Right forelimb (tissue), 1 donor: ENCODE measurements around the gene UGGT1.
"Not testable (repeated sequence)": the region's sequence is repeated elsewhere in the genome, so short reads cannot be mapped to it uniquely, and the experiment has no call there.

Experiments
- DNase-seq: peaks from one replicate; pipeline ENCODE4 v3.0.0-alpha.2; 2018

UGGT1 gene

DNA sequence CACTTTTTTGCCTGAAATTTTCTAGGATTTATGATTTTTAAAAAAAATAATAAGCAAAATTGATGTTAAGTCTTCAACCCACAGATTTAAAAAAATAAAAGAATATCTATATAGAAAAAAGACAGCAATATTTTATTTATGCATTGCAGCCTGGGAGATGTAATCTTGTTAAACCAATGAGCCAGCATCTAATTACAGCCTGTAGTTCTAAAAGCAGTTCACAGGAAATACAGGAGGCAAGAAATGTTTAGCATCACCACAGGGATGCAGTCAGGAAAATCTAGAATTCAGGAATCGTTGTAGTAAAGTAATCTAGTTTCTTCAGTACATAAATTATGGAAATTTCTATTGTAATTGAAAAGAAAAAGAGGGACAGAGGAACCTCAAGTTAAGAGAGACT, 17.2 kb downstream of the UGGT1 start:
- no peak for DNase-seq

DNA sequence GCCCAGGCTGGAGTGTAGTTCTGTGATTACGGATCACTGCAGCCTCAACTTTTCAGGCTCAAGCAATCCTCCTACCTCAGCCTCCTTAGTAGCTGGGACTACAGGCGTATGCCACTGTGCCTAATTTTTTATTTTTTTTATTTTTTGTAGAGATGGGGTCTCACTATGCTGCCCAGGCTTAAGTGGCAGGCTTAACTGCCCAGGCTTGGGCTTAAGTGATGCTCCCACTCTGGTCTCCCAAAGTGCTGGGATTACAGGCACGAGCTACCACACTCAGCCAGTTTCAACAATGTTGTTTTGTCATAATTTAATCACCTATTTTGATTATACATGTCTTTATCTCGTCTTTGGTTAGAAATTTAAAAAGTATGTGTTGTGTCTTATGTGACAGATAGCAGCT, 18.2 kb downstream of the UGGT1 start:
- DNase-seq = no peak

DNA sequence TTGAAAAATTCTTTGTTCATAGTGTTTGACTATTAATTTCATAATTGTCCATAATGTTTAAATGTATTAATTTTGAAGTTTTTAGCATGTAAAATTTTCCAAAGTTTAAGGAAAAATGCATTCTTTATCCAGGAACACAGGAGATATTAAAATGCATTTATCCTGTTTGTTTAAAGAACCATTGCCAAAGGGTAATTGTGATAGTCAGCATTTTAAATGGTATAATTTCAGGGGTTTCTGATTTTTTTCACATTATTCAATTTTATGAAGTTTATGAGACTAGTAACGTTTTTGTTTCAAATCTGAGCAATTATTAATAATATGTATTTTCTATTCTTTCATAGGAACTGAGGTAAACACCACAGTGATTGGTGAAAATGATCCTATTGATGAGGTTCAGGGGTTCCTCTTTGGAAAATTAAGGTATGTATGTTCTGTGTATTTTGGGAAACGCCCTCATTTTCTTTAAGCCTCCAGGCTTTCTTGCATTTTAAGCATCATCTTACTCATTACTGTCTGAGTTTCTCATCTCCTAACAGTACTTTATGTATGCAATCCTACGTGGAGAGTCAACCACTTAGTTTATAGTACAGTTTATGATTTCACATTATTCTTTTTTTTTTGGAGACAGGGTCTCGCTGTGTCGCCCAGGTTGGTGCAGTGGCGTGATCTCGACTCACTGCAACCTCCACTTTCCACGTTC, 25.1 kb downstream of the UGGT1 start:
- no peak for DNase-seq

DNA sequence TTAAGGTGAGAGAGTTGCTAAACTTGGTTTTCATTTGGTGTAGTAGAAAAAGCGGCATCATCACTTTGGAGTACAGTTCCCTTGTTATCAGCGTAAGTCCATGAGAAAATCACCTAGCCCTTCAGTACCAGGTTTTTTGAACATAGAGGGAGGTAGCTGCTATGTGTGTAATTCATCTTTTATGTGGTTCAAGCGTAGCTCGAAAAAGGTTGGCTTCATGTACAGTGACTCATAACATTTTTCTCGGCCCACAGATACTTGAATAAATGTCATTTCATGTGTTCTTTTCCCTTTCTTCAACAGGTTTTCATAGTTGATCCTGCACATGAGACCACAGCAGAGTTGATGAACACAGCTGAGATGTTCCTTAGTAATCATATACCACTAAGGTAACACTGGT, 43.6 kb downstream of the UGGT1 start:
- no peak for DNase-seq

DNA sequence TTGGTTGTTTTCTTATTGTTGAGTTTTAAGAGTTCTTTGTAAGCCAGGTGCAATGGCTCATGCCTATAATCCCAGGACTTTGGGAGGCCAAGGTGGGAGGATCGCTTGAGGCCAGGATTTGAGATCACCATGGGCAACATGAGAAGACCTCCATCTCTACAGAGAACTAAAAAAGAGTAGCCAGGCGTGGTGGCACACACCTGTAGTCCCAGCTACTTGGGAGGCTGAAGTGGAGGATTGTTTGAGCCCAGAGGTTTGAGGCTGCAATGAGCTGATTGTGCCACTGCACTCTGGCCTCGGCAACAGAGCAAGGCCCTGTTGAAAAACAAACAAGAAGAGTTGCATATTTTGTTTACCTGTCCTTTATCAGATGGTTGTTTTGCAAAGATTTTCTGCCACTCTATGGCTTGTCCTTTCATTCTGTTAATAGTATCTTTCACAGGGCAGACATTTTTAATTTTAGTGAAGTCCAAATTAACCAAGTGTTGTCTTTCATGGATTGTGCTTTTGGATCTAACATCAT, 46.2 kb downstream of the UGGT1 start:
- no peak for DNase-seq

DNA sequence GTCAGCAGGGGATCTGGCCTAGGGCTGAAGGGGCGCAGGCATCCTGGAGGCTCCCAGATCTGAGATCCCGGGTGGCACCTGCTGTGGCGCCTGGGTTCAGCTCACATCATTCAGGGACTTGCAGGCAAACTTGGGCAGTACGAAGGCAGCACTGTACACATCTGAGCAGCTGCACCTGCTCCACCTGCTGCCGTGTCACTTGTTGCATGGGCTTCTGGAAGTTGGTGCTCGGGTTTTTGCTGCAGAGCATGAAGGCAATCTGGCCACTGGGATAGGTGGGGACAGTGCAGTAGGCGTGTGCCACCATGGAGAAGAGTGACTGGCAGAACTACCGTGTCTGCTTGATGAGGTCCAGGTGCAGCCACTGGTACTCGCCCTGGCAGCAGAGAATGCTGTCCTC, 48.6 kb downstream of the UGGT1 start:
- DNase-seq = no peak

DNA sequence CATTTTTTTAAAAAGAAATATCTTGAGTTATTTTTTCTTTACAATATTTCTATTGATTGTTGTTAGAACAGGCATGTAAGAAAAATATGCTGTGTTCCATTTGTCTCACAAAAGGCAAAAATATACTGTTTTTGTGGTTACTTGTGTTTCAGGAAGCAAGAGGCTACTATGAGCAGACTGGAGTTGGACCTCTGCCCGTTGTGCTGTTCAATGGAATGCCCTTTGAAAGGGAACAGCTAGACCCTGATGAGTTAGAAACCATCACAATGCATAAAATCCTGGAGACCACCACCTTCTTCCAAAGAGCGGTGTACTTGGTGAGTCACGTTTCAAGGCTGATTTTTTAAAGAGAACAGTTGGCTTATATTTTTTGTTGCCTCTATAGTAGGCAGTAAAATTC, 54.7 kb downstream of the UGGT1 start:
- no peak for DNase-seq

DNA sequence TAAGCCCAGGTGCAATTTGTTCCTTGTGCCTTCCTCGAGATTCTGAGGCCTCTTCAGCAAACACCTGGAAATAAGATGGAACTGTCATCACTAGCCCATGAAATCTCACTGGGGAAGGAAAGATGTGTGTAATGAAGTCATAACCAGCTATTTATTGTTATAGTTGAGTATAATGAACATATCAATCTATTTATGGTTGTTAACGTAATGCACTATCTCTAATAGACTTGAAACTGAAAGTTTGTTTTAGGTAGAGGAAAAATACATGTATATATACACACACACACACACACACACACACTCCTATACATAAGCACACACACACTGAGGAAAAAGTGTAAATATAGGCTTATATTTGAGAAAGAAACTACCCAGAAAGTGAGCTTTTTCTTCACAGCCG, 62.8 kb downstream of the UGGT1 start:
- no peak for DNase-seq

DNA sequence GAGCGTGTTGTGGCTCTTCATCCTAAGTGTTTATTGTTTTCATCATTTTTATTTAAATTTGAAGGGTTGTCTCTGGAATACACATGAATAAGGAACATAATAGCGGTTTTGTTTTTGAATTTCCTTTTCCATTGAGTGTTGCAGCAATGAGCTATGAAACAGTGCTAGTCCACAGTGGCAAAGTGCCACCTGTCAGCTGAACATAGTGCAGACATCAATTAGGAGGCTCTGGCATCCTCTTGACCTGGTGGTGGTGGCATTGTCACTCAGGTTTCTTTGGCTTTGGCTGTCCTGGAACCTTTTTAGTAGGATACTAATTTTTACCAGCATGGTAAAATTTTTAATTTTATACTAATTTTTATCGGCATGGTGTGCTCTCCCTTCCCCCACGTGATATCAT, 63.2 kb downstream of the UGGT1 start:
- DNase-seq = no peak

DNA sequence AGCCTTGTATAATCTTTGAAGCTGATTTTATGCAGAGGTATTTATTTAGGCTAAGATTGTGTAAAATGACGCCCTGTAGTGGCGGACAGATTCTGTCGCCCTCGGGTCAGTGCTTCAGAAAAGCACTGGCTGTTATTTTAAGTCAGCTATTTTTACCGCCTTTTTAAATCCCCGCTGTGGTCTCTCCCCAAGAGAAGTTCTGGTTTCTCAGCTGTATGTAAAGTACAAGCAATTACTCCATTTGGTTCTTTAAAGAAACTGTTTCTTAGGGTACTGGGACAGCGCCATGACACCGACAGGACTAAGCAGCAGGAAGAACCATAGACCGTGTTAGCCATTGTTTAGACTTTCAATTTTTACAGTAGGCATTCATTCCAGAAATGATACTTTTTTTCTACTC, 65.0 kb downstream of the UGGT1 start:
- no peak for DNase-seq

DNA sequence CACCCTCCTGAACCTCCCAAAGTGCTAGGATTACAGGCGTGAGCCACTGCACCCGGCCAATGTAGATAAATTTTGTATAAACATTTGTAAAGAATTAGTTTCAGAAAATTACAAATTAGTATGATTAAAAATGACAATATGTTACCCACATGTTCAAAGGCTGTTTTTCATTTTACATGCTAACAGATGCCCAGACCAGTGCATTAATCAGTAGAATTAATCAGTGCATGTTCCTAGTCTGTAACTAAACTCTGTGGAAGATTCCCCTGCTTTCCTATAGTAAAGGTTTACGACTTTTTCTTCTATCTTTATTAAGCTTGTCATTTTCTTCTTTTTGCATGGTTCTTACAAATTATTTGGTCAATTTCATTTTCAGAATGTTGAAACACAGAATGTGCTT, 65.8 kb downstream of the UGGT1 start:
- DNase-seq = no peak

DNA sequence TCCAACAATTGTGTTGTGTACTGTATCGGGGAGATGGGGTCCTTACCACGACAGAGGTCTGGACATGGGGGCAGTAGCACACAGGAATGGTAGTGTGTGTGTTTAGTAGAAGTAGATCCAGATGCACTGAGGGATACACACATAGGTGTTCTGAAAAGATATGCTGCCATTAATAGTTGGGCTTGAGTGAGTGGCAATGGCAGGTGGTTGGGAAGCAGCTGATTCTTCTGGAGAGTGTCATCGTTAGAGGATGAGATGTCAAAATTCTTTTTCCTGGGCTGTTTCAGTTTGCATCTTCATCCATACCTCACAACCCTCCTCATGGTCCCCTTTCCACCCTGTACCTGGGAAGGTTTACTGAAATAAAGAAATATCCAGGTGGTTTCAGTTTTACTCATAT, 66.6 kb downstream of the UGGT1 start:
- DNase-seq = no peak

DNA sequence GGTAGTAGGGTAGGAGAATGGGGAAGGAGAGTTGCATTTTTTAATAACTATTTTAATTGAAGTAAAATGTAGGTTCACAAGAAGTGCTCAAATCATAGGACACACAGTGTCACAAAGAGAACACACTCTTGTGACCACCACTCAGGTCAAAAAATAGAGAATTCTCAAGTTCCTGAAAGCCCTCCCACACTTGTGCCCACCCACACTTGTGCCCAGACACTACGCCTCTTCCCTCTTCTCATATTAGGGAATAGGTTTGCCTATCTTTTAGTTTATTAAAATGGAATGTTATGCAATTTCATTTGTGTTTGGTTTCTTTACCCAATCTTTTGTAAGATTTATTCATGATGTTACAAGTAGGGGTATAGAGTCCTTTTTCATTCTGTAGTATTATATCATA, 67.2 kb downstream of the UGGT1 start:
- DNase-seq = no peak

DNA sequence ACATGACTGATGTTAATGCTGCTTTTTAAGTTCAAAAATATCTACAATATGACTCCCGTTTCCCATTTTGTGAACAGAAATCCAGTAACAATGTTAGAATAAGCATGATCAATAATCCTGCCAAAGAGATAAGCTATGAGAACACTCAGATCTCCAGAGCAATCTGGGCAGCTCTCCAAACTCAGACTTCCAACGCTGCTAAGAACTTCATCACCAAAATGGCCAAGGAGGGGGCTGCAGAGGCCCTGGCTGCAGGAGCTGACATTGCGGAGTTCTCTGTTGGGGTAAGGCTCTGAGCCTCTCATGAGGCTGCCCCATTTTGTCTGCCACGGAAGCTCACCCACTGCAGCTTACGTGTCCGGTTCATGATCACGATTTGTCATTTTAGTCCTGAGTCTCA, 68.4 kb downstream of the UGGT1 start:
- no peak for DNase-seq

DNA sequence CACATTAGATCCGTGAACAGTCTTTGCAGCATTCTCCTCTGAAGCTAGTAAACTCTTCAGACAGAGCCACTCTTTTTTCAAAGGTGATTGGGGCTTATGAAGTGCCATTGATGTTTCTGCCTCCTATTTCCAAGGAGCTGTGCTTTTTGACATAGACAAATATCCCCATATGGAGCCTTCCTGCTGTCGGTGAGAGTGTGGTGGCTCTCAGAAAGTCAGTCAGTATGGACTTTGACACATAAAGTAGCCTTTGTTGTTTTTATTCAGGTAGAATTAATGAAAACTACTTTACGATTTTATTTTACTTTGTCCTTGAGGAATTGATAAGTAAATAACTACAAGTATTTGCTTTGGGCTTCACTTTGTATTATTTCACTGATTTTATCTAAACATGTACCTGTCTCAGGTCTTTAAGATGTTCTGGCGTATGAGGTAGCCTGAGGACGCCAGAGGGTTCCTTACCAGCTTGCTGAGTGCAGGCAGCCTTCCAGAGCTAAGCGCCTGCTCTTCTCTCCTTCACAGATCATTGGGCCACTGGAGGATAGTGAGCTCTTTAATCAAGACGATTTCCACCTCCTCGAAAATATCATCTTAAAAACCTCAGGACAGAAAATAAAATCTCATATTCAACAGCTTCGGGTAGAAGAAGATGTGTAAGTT, 69.7 kb downstream of the UGGT1 start:
- no peak for DNase-seq

DNA sequence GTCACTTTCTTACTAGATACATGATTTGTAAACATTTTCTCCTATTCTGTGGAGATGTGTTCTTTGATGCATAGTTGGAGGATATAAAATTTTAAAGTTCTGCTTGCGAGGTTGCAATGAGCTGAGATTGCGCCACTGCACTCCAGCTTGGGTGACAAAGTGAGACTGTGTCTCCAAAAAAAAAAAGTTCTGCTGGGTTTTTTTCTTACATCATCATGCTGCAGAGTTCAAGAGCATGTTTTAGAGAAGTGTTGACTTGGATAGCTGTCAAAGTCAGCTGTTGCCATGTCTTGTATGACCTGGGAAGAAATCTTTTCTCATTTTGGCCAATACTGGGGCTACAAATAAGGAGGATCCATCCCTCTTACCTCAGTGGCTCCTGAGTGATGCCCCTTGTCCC, 71.3 kb downstream of the UGGT1 start:
- no peak for DNase-seq

DNA sequence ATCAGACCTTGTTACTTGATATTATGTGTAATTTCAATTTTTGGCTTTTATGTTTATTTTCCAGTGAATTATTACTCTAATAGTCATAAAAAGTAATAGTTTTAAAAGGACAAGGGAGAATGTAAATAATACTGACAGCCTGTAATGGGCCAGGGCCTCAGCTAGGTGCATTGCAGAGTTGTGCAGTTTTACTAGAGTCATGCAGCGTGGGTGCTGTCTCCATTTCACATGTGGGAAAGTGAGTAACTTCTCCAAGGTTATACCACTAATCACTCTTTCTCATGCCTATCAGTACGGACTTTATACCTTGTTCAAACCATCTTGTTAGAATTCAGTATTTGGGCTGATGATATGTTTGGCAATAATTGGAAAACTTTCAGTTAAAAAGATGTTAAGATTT, 73.3 kb downstream of the UGGT1 start:
- DNase-seq = no peak

DNA sequence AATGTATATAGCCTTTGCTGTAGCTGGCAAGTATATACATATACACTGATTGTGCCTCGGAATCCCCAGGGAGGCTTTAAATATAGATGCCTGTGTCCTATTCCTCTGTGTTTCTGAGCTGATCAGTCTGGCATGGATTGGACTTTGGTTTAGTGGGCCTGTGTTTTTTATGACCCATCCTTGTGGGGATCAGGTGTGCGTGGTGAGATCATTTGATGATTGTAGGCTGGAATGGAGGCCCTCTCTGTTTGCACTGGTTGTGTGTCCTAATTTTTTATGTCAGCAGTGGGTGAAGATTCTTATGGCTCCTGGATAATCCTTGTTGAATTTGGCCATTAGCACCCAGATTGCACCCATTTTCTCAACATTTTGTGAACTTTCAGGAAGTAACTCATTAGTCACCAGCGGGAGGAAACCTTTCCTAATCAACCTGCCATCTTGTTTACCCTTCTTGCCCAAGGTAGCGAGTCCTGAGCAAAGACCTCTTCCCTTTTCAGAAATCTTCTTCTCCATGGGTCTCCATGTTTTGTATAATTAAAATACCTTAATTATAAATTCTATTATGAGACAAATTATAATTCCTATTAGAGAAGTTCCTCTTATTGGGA, 75.8 kb downstream of the UGGT1 start:
- no peak for DNase-seq

DNA sequence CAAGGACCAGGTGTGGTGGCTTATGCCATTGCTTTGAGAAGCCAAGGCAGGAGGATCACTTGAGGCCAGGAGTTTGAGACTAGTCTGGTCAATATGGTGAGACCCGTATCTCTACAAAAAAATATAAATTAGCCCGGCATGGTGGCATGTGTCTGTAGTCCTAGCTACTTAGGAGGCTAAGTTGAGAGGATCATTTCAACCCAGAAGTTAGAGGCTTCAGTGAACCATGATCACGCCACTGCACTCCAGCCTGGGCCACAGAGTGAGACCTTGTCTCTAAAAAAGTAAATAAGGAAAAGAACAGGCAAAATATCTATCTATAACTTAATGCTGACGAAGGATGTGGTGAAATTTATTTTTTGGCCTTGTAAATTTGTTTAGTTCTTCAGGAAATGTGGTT, 78.1 kb downstream of the UGGT1 start:
- DNase-seq = no peak

DNA sequence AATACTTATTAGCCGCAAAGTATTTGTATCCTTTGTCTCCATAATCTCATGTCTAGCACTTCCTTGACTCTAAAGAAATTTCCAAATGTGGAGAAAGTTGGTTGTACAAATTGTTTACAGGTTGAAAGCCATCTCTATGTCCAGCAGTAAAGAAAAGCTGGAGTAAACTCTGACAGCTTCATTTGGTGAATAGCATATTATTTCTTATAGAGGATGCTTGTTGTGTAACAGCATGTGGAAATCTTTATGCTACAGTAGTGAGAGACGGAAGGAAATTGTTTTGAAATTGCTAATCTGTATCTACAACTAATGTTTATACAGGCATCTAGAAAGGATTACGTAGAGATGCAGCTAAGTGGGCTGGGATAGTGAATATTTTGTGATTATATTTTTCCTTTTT, 78.5 kb downstream of the UGGT1 start:
- DNase-seq = no peak

DNA sequence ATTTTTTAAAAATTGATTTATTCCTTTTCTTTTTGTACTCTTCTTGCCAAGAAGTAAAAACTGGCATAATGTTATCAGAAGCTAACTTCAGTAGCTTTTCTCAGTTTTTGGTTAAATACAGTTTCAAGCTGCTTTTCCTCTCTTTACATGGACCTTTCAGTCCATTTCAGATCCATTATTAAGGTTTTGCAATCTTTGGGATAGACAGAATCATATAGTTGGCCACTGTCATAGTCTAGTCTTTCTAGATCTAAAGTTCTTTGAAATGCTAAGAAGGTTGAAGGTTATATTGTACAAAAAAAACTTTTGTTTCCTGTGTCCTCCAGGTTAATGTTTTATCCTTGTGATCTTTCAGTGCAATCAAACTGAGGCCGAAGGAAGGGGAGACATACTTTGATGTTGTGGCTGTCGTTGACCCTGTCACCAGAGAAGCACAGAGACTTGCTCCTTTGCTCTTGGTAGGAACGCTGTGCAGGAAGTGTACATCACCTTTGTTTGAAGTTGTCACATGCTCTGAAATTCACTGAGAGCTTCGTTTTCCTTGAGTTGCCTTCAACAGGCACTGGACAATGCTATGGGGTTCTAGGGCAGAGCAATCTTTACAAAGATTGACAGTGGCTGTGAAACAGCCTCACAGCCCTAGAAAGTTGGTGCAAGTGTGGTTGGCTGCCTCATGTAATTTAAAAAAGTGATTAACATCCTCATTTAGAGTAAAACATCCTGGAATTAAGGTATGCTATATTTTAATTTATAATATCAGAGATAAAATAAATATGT, 79.1 kb downstream of the UGGT1 start:
- no peak for DNase-seq

DNA sequence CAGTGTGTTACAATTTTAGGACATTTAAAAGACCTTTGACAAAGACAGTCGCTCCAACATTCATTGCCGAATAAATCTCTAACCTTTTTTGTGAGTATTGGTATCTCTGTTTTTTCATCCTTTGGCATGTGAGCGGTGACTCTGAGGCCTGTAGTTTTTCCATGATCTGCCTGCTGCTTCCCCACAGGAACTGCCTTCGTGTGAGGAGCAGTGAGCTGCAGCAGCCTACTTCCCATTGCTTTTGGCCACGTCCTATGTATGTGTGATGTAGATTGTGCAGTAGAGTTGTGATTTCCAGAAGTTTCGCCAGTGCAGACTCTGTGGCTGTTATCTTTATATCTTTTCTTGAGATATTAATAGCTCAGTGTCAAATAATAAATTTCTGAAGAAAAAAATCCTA, 79.8 kb downstream of the UGGT1 start:
- DNase-seq = no peak

DNA sequence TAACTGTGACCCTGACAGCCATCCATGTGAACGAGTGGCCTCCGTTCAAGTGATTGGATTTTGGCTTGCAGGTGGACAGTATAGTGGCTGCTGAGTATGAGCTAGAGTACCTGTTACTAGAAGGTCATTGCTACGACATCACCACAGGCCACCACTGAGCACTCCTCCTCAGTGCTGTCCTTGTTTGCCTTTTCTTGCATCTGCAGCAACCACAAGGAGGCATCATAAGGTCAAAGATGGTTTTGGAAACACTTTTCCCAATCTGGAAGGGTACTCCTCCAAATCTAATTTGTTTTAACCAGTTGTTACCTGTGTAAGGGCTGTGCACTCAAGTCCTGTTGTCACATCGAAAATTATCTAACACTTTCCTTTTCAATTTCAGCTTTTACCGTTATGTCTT, 81.2 kb downstream of the UGGT1 start:
- DNase-seq = no peak

DNA sequence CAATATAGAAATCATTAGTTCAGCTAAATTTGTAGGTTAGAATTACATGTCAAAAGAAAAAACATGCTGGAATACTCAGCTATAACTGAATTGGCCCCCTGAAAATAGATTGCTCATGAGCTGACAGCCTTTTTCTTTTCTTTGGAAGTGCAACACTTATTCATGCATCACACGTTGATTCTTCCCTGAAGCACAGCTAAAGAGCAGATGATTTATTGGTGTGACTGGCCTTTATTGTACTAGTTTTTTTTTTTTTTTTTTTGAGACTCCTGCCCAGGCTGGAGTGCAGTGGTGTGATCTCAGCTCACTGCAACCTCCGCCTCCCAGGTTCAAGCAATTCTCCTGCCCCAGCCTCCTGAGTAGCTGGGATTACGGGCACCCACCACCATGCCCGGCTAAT, 83.1 kb downstream of the UGGT1 start:
- DNase-seq = not testable (repeated sequence)
